ENCODE data around the gene MOB3B. TPM values are rescaled to one million over a fixed set of nuclear protein-coding genes. Genes with fewer than 3 reads are reported as not detected.
A peak's percentile ranks its signal among the peaks of the same experiment; 100 is the strongest.

Gene MOB3B
- total RNA-seq, 1 donor from 2014 or later = 14.8 TPM

DNA sequence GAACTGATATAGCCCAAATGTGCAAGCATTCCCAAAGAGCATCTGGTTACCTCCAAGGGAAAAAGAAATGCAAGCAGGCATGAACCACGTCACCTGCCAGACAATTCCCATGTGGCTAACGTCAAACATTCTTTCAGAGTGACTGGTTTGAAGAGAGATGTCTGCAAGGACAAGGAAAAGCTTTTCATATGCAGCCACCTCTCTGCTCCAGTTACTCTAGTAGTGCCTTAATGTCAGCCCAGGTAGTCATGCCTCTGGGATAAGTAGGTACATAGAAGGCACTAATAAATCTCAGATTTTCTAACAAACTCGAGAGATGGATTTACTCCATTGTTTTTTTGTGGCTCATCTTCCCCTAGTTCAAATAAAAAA is 102.4 kb downstream of the MOB3B start:
- Mint-ChIP-seq H3K27me3 (ENCODE audit: low read depth) (no peaks in the 10 kb centered on the region), H3K4me1 (peaks cover 98% of the 10 kb centered on the region), H3K4me3 (no peak overlapping the region), H3K27ac (peak overlapping the region; percentile 89), H3K36me3 (no peaks in the 10 kb centered on the region), H3K9me3 (no peaks in the 10 kb centered on the region)
- no peak for DNase-seq (ENCODE audit: low spot score in 2 of 2, unreplicated experiment in 2 of 2)
- TF ChIP-seq CTCF (IDR thresholded peaks at IDR 0.05; ENCODE audit: unreplicated experiment) = no peak

- Mint-ChIP-seq H3K36me3 (peaks cover under 1% of the 10 kb centered on the region), H3K27me3 (ENCODE audit: low read depth) (no peaks in the 10 kb centered on the region), H3K4me1 (peaks cover 98% of the 10 kb centered on the region), H3K9me3 (no peaks in the 10 kb centered on the region), H3K4me3 (peak overlapping the region; percentile 6), H3K27ac (peak overlapping the region; percentile 89)
- TF ChIP-seq CTCF (IDR thresholded peaks at IDR 0.05; ENCODE audit: unreplicated experiment) = no peak
- no peak for DNase-seq (ENCODE audit: low spot score in 2 of 2, unreplicated experiment in 2 of 2)
Measured at GRCh38 chr9:27426511-27427271, 102.9 kb downstream of the MOB3B start.

- Mint-ChIP-seq H3K4me3 (peak overlapping the region; percentile 6), H3K27me3 (ENCODE audit: low read depth) (no peaks in the 10 kb centered on the region), H3K36me3 (peaks cover 3% of the 10 kb centered on the region), H3K4me1 (peaks cover 95% of the 10 kb centered on the region), H3K27ac (peak overlapping the region; percentile 89), H3K9me3 (no peaks in the 10 kb centered on the region)
- TF ChIP-seq CTCF (IDR thresholded peaks at IDR 0.05; ENCODE audit: unreplicated experiment) = no peak
- DNase-seq (ENCODE audit: low spot score in 2 of 2, unreplicated experiment in 2 of 2) = no peak
Measured at GRCh38 chr9:27425827-27426510, 103.6 kb downstream of the MOB3B start.

GRCh38 chr9:27423915-27424710 is 105.5 kb downstream of the MOB3B start:
- peaks cover 77% of the 10 kb centered on the region for H3K4me1 Mint-ChIP-seq
- H3K36me3 Mint-ChIP-seq = peaks cover 10% of the 10 kb centered on the region
- peaks cover 10% of the 10 kb centered on the region for H3K9me3 Mint-ChIP-seq
- peak overlapping the region; percentile 64 for H3K27ac Mint-ChIP-seq
- TF ChIP-seq CTCF (IDR thresholded peaks at IDR 0.05; ENCODE audit: unreplicated experiment) = no peak
- no peak overlapping the region for H3K4me3 Mint-ChIP-seq
- DNase-seq (ENCODE audit: low spot score in 2 of 2, unreplicated experiment in 2 of 2) = no peak
- H3K27me3 Mint-ChIP-seq (ENCODE audit: low read depth) = no peaks in the 10 kb centered on the region

DNA sequence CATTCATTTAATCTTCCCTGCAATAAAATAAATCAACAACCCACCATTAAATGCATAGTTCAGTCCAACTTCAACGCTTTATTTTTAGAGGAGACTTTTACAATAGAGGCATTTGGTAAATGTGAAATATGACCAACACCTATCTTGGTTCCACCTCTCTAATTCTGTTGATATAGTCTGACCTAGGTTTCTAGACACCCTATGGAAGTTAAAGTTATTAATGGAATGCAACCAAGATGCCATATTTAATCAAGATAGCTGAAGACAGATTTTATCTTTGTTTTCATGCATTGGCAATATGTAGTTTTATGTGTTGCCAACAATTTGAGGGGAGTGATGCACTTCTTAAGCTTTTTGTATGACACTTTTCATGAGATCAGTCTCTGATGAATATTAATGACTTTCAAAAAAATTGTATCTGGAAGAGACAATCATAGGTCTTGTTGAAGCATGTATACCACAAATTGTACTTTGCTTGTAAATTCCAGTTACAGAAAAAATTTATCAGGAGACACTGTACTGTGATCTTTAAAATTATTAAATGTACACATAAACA is 107.3 kb downstream of the MOB3B start:
- Mint-ChIP-seq H3K4me3 (no peak overlapping the region), H3K9me3 (peaks cover 20% of the 10 kb centered on the region), H3K4me1 (peaks cover 61% of the 10 kb centered on the region), H3K27ac (peak overlapping the region; percentile 91), H3K27me3 (ENCODE audit: low read depth) (no peaks in the 10 kb centered on the region), H3K36me3 (peaks cover 22% of the 10 kb centered on the region)
- no peak for TF ChIP-seq CTCF (IDR thresholded peaks at IDR 0.05; ENCODE audit: unreplicated experiment)
- no peak for DNase-seq (ENCODE audit: low spot score in 2 of 2, unreplicated experiment in 2 of 2)

Data from mesothelial cell of epicardium (in vitro differentiated cells).